Liver (tissue), 9 donors: ENCODE measurements around the gene TEX14. TPM values are rescaled to one million over a fixed set of nuclear protein-coding genes. Genes with fewer than 3 reads are reported as not detected.
A peak's percentile ranks its signal among the peaks of the same experiment; 100 is the strongest.

ENCODE experiments used
- DNase-seq: peaks from one replicate; pipeline ENCODE4 v3.0.0-alpha.2; 2017; ENCODE audit warnings: low spot score
- H3K27ac ChIP-seq, 2 donors: one replicate each; pipeline ENCODE4 v1.7.0; 2013; ENCODE audit warnings: inconsistent platforms in 2 of 2, low read length in 2 of 2, control low read depth in 1 of 2, low read depth in 1 of 2, mild to moderate bottlenecking in 1 of 2
- H3K27me3 ChIP-seq, 4 donors: one replicate each; pipeline versions ENCODE4 v1.6.1 to v1.7.0; 2013; ENCODE audit warnings: low read length in 3 of 4, inconsistent platforms in 1 of 4, mild to moderate bottlenecking in 1 of 4, moderate library complexity in 1 of 4; ENCODE audit not compliant: control insufficient read depth in 4 of 4, insufficient read depth in 4 of 4
- H3K36me3 ChIP-seq, 4 donors: one replicate each; pipeline versions ENCODE4 v1.6.1 to v1.7.0; 2013; ENCODE audit warnings: low read length in 3 of 4, mild to moderate bottlenecking in 3 of 4, low read depth in 1 of 4, moderate library complexity in 1 of 4; ENCODE audit not compliant: control insufficient read depth in 4 of 4, insufficient read depth in 3 of 4
- H3K4me1 ChIP-seq, 4 donors: one replicate each; pipeline versions ENCODE4 v1.6.1 to v1.7.0; 2013; ENCODE audit warnings: low read length in 3 of 4, mild to moderate bottlenecking in 3 of 4, moderate library complexity in 1 of 4; ENCODE audit not compliant: control insufficient read depth in 4 of 4, insufficient read depth in 4 of 4
- H3K4me3 ChIP-seq, 3 donors: one replicate each; pipeline versions ENCODE4 v1.6.1 to v1.7.0; 2013; ENCODE audit warnings: low read length in 3 of 3, control low read depth in 1 of 3, low read depth in 1 of 3, mild to moderate bottlenecking in 1 of 3
- H3K9ac ChIP-seq, 2 donors: one replicate each; pipeline ENCODE4 v1.7.0; 2013; ENCODE audit warnings: low read length in 2 of 2, mild to moderate bottlenecking in 2 of 2, moderate library complexity in 2 of 2, control low read depth in 1 of 2, low read depth in 1 of 2
- H3K9me3 ChIP-seq, 4 donors: one replicate each; pipeline versions ENCODE4 v1.6.1 to v1.7.0; 2013; ENCODE audit warnings: low read length in 3 of 4; ENCODE audit not compliant: control insufficient read depth in 4 of 4
- ATF3 ChIP-seq: IDR thresholded peaks from 2 replicates; pipeline ENCODE4 v1.6.1; 2016; ENCODE audit warnings: antibody characterized with exemption
- CTCF ChIP-seq: fragments of 150-350 bp; IDR thresholded peaks from 2 replicates; pipeline ENCODE4 v1.5.1; 2017; ENCODE audit warnings: improper control_type of control experiment, low read depth, low read length; ENCODE audit not compliant: missing input control
- EGR1 ChIP-seq, 2 donors: IDR thresholded peaks; 2 replicates each; pipeline ENCODE4 v1.6.1; 2016 to 2018; ENCODE audit warnings: antibody characterized with exemption in 2 of 2, low read depth in 2 of 2
- FOXA1 ChIP-seq: IDR thresholded peaks from 2 replicates; pipeline ENCODE4 v1.6.1; 2016; ENCODE audit warnings: antibody characterized with exemption
- FOXA2 ChIP-seq: IDR thresholded peaks from 2 replicates; pipeline ENCODE4 v1.6.1; 2016; ENCODE audit warnings: antibody characterized with exemption
- GABPA ChIP-seq, 2 donors: IDR thresholded peaks in 1 of 2; conservative IDR thresholded peaks in 1 of 2; 2 replicates each; pipeline ENCODE4 v1.6.1; 2016; ENCODE audit warnings: antibody characterized with exemption in 2 of 2, mild to moderate bottlenecking in 1 of 2, moderate library complexity in 1 of 2
- HNF4A ChIP-seq, 2 donors: conservative IDR thresholded peaks; 2 replicates each; pipeline ENCODE4 v1.6.1; 2016; ENCODE audit warnings: antibody characterized with exemption in 2 of 2, mild to moderate bottlenecking in 2 of 2
- HNF4G ChIP-seq: IDR thresholded peaks from 2 replicates; pipeline ENCODE4 v1.6.1; 2016; ENCODE audit warnings: antibody characterized with exemption
- JUND ChIP-seq, 2 donors: IDR thresholded peaks; 2 replicates each; pipeline ENCODE4 v1.6.1; 2016; ENCODE audit warnings: antibody characterized with exemption in 2 of 2
- MAX ChIP-seq: IDR thresholded peaks from 2 replicates; pipeline ENCODE4 v1.6.1; 2016; ENCODE audit warnings: antibody characterized with exemption
- RAD21 ChIP-seq, 2 donors: IDR thresholded peaks; 2 replicates each; pipeline ENCODE4 v1.6.1; 2016; ENCODE audit warnings: antibody characterized with exemption in 2 of 2, mild to moderate bottlenecking in 2 of 2
- REST ChIP-seq: IDR thresholded peaks from 2 replicates; pipeline ENCODE4 v1.6.1; 2016; ENCODE audit warnings: antibody characterized with exemption, mild to moderate bottlenecking
- RXRA ChIP-seq, 2 donors: IDR thresholded peaks; 2 replicates each; pipeline ENCODE4 v1.6.1; 2017 to 2018; ENCODE audit warnings: antibody characterized with exemption in 2 of 2, mild to moderate bottlenecking in 1 of 2
- TAF1 ChIP-seq: conservative IDR thresholded peaks from 2 replicates; pipeline ENCODE4 v1.6.1; 2016; ENCODE audit warnings: antibody characterized with exemption, mild to moderate bottlenecking
- YY1 ChIP-seq: IDR thresholded peaks from 2 replicates; pipeline ENCODE4 v1.6.1; 2016; ENCODE audit warnings: antibody characterized with exemption, mild to moderate bottlenecking
- ZBTB33 ChIP-seq: IDR thresholded peaks from 2 replicates; pipeline ENCODE4 v1.6.1; 2016; ENCODE audit warnings: antibody characterized with exemption
- WGBS: extraction: QIAGEN DNeasy Blood & Tissue Kit; methylation state at CpG from one replicate; pipeline ENCODE4 v1.1.7; 2013; 5-methylcytosine and 5-hydroxymethylcytosine counted together
- polyA plus RNA-seq, 2 donors: library from polyadenylated mRNA; stranded (reverse) in 1 of 2; unstranded in 1 of 2; fragments of 200-250 nt in 1 of 2; fragments of >200 nt in 1 of 2; fragmentation: Nextera tagmentation in 1 of 2; extraction: Ambion mirVana in 1 of 2; gene quantifications; one replicate each; pipeline versions ENCODE4 v1.2.1 to v1.2.3, GENCODE V29; 2013 to 2015
- total RNA-seq, 2 donors: library from RNA; depleted of rRNA; stranded (reverse); fragments of >200 nt; gene quantifications; one replicate each; pipeline ENCODE4 v1.2.3, GENCODE V29; 2014
- donor health status: healthy.
- donor health status: healthy.
- donor health status: healthy.
- donor health status: healthy.
- donor health status: healthy.

TEX14 gene
- total and polyA plus RNA-seq, 4 donors: 0.01 to 0.17 (median 0.13) TPM

- no peak overlapping the region for H3K27ac ChIP-seq
- H3K9ac ChIP-seq: no peak overlapping the region
- TF ChIP-seq YY1: no peak
- no peak for TF ChIP-seq EGR1 (IDR thresholded peaks at IDR 0.05; ENCODE audit: low read depth in 2 of 2)
- no peak for TF ChIP-seq HNF4A (conservative IDR thresholded peaks at IDR 0.05)
- no peak for TF ChIP-seq ATF3
- TF ChIP-seq JUND (IDR thresholded peaks at IDR 0.05): no peak
- no peak for TF ChIP-seq GABPA (IDR thresholded peaks at IDR 0.05 in 1 of 2, conservative IDR thresholded peaks at IDR 0.05 in 1 of 2)
- no peak for TF ChIP-seq TAF1
- no peaks in the 10 kb centered on the region for H3K4me1 ChIP-seq
- DNase-seq: no peak
- no peaks in the 10 kb centered on the region for H3K36me3 ChIP-seq
- 87% methylated on average over 2 of the region's 2 CpGs for WGBS
- no peaks in the 10 kb centered on the region for H3K27me3 ChIP-seq
- no peak overlapping the region for H3K4me3 ChIP-seq
- no peaks in the 10 kb centered on the region for H3K9me3 ChIP-seq
Observed at GRCh38 chr17:58580671-58581070, 111.2 kb downstream of the TEX14 start.

GRCh38 chr17:58577696-58578095, 114.1 kb downstream of the TEX14 start:
- Histone ChIP-seq H3K4me1 (no peaks in the 10 kb centered on the region), H3K4me3 (no peak overlapping the region), H3K9ac (no peak overlapping the region), H3K27ac (no peak overlapping the region), H3K27me3 (no peaks in the 10 kb centered on the region), H3K36me3 (no peaks in the 10 kb centered on the region), H3K9me3 (no peaks in the 10 kb centered on the region)
- 14% methylated on average over 7 of the region's 7 CpGs for WGBS
- no peak for DNase-seq
- peak; percentile 51 to 71 for TF ChIP-seq RAD21 (IDR thresholded peaks at IDR 0.05)
- TF ChIP-seq REST: no peak
- TF ChIP-seq YY1: no peak
- no peak for TF ChIP-seq FOXA1
- no peak for TF ChIP-seq ZBTB33
- no peak for TF ChIP-seq RXRA (IDR thresholded peaks at IDR 0.05)
- no peak for TF ChIP-seq FOXA2
- TF ChIP-seq CTCF: peak; percentile 56
- no peak for TF ChIP-seq HNF4G
- TF ChIP-seq MAX: no peak
